Vagina (tissue), 2 donors: ENCODE data around the gene CCT4.

Source experiments
- CTCF ChIP-seq, 3 experiments: fragments of 450-650 bp in 2 of 3; fragments of 200-600 bp in 1 of 3; sonication (generic) in 1 of 3; IDR thresholded peaks; one replicate each; pipeline ENCODE4 v1.5.1; 2017 to 2019; ENCODE audit warnings: antibody characterized with exemption in 3 of 3, mild to moderate bottlenecking in 2 of 3, moderate library complexity in 2 of 3
- POLR2A ChIP-seq, 2 donors: fragments of 450-650 bp; IDR thresholded peaks; one replicate each; pipeline ENCODE4 v1.6.1; 2017; ENCODE audit warnings: antibody characterized with exemption in 2 of 2, mild to moderate bottlenecking in 2 of 2, moderate library complexity in 2 of 2
- POLR2AphosphoS5 ChIP-seq, 2 donors: sonication (generic); formaldehyde crosslinking; IDR thresholded peaks; one replicate each; pipeline ENCODE4 v1.9.0; 2017; ENCODE audit warnings: antibody characterized with exemption in 2 of 2, mild to moderate bottlenecking in 2 of 2, low read depth in 1 of 2; ENCODE audit not compliant: insufficient read depth in 1 of 2

DNA sequence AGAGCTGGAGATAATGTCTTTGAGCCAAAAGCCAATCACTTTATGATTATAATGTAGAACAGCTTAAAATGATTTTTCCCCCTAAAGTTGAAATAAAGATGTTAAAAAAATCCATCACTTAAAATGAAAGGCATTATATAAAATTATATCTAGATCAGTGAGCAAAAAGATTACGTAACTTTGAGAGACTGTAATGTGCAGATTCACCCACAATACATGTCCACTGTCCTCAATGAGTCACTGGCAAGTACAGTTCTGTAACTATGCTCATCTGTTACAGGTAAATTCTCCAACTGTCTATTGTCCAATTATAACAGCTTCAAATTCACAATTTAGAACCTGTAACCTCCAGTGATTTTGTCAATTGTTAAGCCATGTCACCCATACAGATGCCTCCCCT, 53.6 kb downstream of the CCT4 start:
- TF ChIP-seq CTCF (IDR thresholded peaks at IDR 0.05) (no peak), POLR2AphosphoS5 (IDR thresholded peaks at IDR 0.05; ENCODE audit: insufficient read depth in 1 of 2, low read depth in 1 of 2) (no peak), POLR2A (IDR thresholded peaks at IDR 0.05) (no peak)
